PC-9 (cell line): Measurements from ENCODE around the gene SOAT2. TPM values are rescaled to one million over a fixed set of nuclear protein-coding genes. Genes with fewer than 3 reads are reported as not detected.

Experiments
- BruUV-seq: library from RNA; stranded (reverse); fragments of 400-500 nt; replicated peaks from 2 replicates; lab custom pipeline; 2021; lab: Mats Ljungman, UMichigan
- CTCF ChIA-PET: fragments of 300-600 bp; sonication (Branson Sonifier 250); formaldehyde crosslinking; loops from one replicate; lab custom pipeline; 2022; ENCODE audit warnings: antibody characterized with exemption; lab: Charles Lee
- POLR2A ChIA-PET: fragments of 300-600 bp; sonication (Branson Sonifier 250); formaldehyde crosslinking; loops from one replicate; lab custom pipeline; 2022; ENCODE audit warnings: antibody characterized with exemption; ENCODE audit not compliant: unreplicated experiment; lab: Charles Lee
- DNase-seq, 2 experiments: peaks; one replicate each; pipeline versions ENCODE4 v3.0.0 to v3.0.0-alpha.2; 2015 to 2022; ENCODE audit warnings: mixed read lengths in 1 of 2
- H2AFZ ChIP-seq: fragments of 200-600 bp; sonication (generic); 2 replicates; pipeline ENCODE4 v1.8.1; 2017; ENCODE audit warnings: antibody characterized with exemption
- H3F3A ChIP-seq: fragments of 200-600 bp; sonication (generic); 2 replicates; pipeline ENCODE4 v1.8.1; 2017; ENCODE audit warnings: antibody characterized with exemption, mild to moderate bottlenecking, low read depth; ENCODE audit not compliant: insufficient read depth
- H3K27ac ChIP-seq: fragments of 200-600 bp; sonication (generic); 2 replicates; pipeline ENCODE4 v1.6.1; 2016; ENCODE audit warnings: mixed run types
- H3K27me3 ChIP-seq: fragments of 200-600 bp; sonication (generic); 2 replicates; pipeline ENCODE4 v1.6.1; 2016; ENCODE audit warnings: low read depth, mixed run types; ENCODE audit not compliant: insufficient read depth
- H3K36me3 ChIP-seq: fragments of 200-600 bp; sonication (generic); 2 replicates; pipeline ENCODE4 v1.6.1; 2016; ENCODE audit warnings: low read depth, mixed run types
- H3K4me1 ChIP-seq: fragments of 200-600 bp; sonication (generic); replicated peaks from 2 replicates; pipeline ENCODE4 v1.6.1; 2016; ENCODE audit warnings: mixed run types; ENCODE audit not compliant: insufficient read depth
- H3K4me2 ChIP-seq: fragments of 200-600 bp; sonication (generic); 2 replicates; pipeline ENCODE4 v1.6.1; 2017; ENCODE audit warnings: mixed run types
- H3K4me3 ChIP-seq: fragments of 200-600 bp; sonication (generic); 2 replicates; pipeline ENCODE4 v1.6.1; 2016; ENCODE audit warnings: mixed run types
- H3K79me2 ChIP-seq: fragments of 200-600 bp; sonication (generic); 2 replicates; pipeline ENCODE4 v1.6.1; 2017; ENCODE audit warnings: low read depth, mixed run types
- H3K9me2 ChIP-seq: fragments of 200-600 bp; sonication (generic); 2 replicates; pipeline ENCODE4 v1.8.1; 2017; ENCODE audit warnings: mild to moderate bottlenecking; ENCODE audit not compliant: insufficient read depth
- H3K9me3 ChIP-seq: fragments of 200-600 bp; sonication (generic); 2 replicates; pipeline ENCODE4 v1.8.1; 2016; ENCODE audit warnings: low read depth; ENCODE audit not compliant: insufficient read depth
- H4K20me1 ChIP-seq: fragments of 200-600 bp; sonication (generic); 2 replicates; pipeline ENCODE4 v1.8.1; 2017; ENCODE audit not compliant: insufficient read depth
- EZH2 ChIP-seq: fragments of 200-600 bp; sonication (generic); IDR thresholded peaks from 2 replicates; pipeline ENCODE4 v1.8.0; 2017; ENCODE audit warnings: antibody characterized with exemption, low read depth
- intact Hi-C: fragments of 100-400 bp; cut with micrococcal nuclease; formaldehyde crosslinking; loops from one replicate; pipeline ENCODE4 v1.10.0; 2022; ENCODE audit not compliant: unreplicated experiment
- total RNA-seq: library from RNA; stranded (reverse); gene quantifications from 2 replicates; pipeline ENCODE4 v1.2.3, GENCODE V29; 2021
- TF ChIP-seq, protein P1 (sequence below): fragments of 200-600 bp; sonication (generic); conservative IDR thresholded peaks from 2 replicates; pipeline ENCODE4 v1.6.1; 2017; ENCODE audit warnings: mixed run types, antibody characterized with exemption, mild to moderate bottlenecking, moderate library complexity

SOAT2 gene
- total RNA-seq, 1 experiment from 2014 or later = 0.79 TPM

DNA sequence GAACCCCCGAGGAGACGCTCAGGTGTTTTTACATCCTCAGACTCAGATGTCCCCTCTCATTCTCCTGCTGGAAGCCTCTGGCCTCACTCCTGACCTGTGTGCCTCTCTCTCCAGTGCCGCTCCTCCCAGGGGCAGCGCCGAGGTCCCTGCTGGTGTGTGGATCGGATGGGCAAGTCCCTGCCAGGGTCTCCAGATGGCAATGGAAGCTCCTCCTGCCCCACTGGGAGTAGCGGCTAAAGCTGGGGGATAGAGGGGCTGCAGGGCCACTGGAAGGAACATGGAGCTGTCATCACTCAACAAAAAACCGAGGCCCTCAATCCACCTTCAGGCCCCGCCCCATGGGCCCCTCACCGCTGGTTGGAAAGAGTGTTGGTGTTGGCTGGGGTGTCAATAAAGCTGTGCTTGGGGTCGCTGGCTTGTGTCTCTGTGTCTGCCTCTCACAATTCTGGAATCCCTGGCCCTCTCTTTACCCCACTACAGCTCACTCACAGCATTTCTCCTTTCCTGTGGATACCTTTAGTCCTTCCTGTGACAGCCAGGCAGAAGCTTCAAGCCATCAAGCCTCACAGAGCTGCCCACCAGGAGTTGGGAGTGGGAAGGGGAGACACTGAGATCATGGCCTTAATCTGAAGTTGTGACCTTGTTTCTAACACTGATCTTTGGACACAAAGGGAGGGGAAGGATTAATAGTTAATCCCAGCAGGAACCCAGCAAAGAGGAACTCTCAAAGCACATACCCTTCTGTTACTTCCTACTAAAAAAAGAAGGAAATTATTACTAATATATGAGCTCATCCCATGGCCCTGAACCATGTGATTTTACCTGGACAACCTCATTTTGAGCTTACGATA lies 1.1 kb upstream of the SOAT2 start:
- H3K79me2 ChIP-seq = no peaks in the 10 kb centered on the region; the same call in 1 of the 2 replicates
- H3K4me3 ChIP-seq = no peak overlapping the region
- H3K36me3 ChIP-seq = 0 out of 2 replicates have a peak, but pooled peaks cover 6% of the 10 kb centered on the region
- H3K27me3 ChIP-seq = no peaks in the 10 kb centered on the region
- H3K4me2 ChIP-seq = no peak overlapping the region
- H2AFZ ChIP-seq = no peak overlapping the region
- H4K20me1 ChIP-seq = no peaks in the 10 kb centered on the region
- no peak for DNase-seq
- CTCF ChIA-PET = interaction anchor here (0.6 kb wide), 2 partner anchors 15 to 176 kb away, joined by 3 to 5 read pairs; no protein-coding TSS in a partner anchor
- H3K9me2 ChIP-seq = no peaks in the 10 kb centered on the region
- no peaks in the 10 kb centered on the region for H3K9me3 ChIP-seq
- intact Hi-C loops = no loop called here
- H3K4me1 ChIP-seq = peaks cover 11% of the 10 kb centered on the region
- no peak for TF ChIP-seq EZH2
- TF ChIP-seq, protein P1, sequence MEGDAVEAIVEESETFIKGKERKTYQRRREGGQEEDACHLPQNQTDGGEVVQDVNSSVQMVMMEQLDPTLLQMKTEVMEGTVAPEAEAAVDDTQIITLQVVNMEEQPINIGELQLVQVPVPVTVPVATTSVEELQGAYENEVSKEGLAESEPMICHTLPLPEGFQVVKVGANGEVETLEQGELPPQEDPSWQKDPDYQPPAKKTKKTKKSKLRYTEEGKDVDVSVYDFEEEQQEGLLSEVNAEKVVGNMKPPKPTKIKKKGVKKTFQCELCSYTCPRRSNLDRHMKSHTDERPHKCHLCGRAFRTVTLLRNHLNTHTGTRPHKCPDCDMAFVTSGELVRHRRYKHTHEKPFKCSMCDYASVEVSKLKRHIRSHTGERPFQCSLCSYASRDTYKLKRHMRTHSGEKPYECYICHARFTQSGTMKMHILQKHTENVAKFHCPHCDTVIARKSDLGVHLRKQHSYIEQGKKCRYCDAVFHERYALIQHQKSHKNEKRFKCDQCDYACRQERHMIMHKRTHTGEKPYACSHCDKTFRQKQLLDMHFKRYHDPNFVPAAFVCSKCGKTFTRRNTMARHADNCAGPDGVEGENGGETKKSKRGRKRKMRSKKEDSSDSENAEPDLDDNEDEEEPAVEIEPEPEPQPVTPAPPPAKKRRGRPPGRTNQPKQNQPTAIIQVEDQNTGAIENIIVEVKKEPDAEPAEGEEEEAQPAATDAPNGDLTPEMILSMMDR = no peak
- no TSS peak for BruUV-seq
- peaks cover 26% of the 10 kb centered on the region; the same call in 1 of the 2 replicates for H3F3A ChIP-seq
- POLR2A ChIA-PET = interaction anchor here (0.6 to 1.2 kb wide), 2 partner anchors 17 to 23 kb away, joined by 4 to 6 read pairs; partner anchors contain the start of gene SPRYD3
- no peak overlapping the region for H3K27ac ChIP-seq

DNA sequence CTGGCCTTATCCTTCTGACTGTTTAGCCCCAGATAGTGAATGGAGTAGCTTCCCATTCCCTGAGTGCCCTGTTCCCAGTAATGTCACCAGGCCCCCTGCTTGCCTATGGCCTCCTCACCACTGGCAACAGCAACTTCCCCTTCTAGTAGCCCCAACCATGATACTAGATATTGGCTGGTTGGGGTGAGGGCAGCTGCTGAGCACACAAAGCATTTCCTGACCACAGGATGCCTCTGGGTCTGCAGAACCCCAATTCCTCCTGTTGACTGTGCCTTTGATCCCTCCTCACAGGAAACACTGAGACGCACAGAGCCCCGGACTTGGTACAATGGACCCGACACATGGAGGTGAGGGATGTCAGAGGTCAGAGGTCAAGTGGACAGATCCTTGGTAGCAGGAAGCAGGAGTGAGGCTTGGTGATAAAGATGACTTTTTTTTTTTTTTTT lies 597 bp downstream of the SOAT2 start:
- TF ChIP-seq, protein P1 = no peak
- TF ChIP-seq EZH2 = no peak

DNA sequence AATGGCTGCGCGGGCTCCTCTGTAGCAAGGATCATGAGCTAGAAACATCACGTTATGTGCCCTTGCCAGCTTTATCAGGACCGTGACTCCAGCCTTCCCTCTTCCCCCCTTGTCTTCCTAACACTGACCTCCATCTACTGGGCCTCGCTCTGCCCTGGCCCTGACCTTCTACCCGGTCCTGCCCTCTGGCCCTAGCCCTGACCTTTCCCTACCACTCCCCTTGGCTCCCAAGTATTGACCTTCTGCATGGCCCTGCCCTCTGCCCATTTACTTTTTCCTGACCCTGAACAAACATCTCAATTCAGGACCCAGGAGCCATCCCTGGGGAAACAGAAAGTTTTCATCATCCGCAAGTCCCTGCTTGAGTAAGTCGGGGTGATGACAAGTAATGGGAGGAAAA lies 2.0 kb downstream of the SOAT2 start:
- H3K4me1 ChIP-seq = no peaks in the 10 kb centered on the region
- no peak for DNase-seq
- no peaks in the 10 kb centered on the region for H3K9me2 ChIP-seq
- H3K79me2 ChIP-seq = no peaks in the 10 kb centered on the region; the same call in 1 of the 2 replicates
- H3K4me2 ChIP-seq = no peak overlapping the region
- ChIA-PET POLR2A (no interaction called here), CTCF (no interaction called here)
- no peak overlapping the region for H3K4me3 ChIP-seq
- H3K36me3 ChIP-seq = 0 out of 2 replicates have a peak, but pooled peaks cover 6% of the 10 kb centered on the region
- peaks cover 6% of the 10 kb centered on the region; the same call in 1 of the 2 replicates for H3F3A ChIP-seq
- H3K27me3 ChIP-seq = no peaks in the 10 kb centered on the region
- intact Hi-C loops = no loop called here
- no peak overlapping the region for H2AFZ ChIP-seq
- no peak for TF ChIP-seq EZH2
- TF ChIP-seq, protein P1 = no peak
- no peak overlapping the region for H3K27ac ChIP-seq
- H3K9me3 ChIP-seq = no peaks in the 10 kb centered on the region
- H4K20me1 ChIP-seq = no peaks in the 10 kb centered on the region
- no TSS peak for BruUV-seq

More for the DNA sequence above, 597 bp downstream of the SOAT2 start:
- intact Hi-C loops = no loop called here
- H2AFZ ChIP-seq = no peak overlapping the region
- no TSS peak for BruUV-seq
- no peak overlapping the region for H3K27ac ChIP-seq
- H3K4me1 ChIP-seq = peaks cover 8% of the 10 kb centered on the region
- H3K4me2 ChIP-seq = no peak overlapping the region
- H3K27me3 ChIP-seq = no peaks in the 10 kb centered on the region
- H4K20me1 ChIP-seq = no peaks in the 10 kb centered on the region
- H3K9me3 ChIP-seq = no peaks in the 10 kb centered on the region
- no peak for DNase-seq
- 0 out of 2 replicates have a peak, but pooled peaks cover 6% of the 10 kb centered on the region for H3K36me3 ChIP-seq
- H3K9me2 ChIP-seq = no peaks in the 10 kb centered on the region
- H3K79me2 ChIP-seq = no peaks in the 10 kb centered on the region; the same call in 1 of the 2 replicates
- H3K4me3 ChIP-seq = no peak overlapping the region
- CTCF ChIA-PET = interaction anchor here (0.6 kb wide), 1 partner anchor 58 kb away, joined by 6 read pairs; no protein-coding TSS in a partner anchor
- POLR2A ChIA-PET = interaction anchor here (0.6 kb wide), 1 partner anchor 39 kb away, joined by 20 read pairs; no protein-coding TSS in a partner anchor
- H3F3A ChIP-seq = peaks cover 10% of the 10 kb centered on the region; the same call in 1 of the 2 replicates
